Liver (tissue), 3 donors: Measurements from ENCODE around the gene RBSN.

Source experiments
- CTCF ChIP-seq: fragments of 150-350 bp; IDR thresholded peaks from 2 replicates; pipeline ENCODE4 v1.5.1; 2017; ENCODE audit warnings: improper control_type of control experiment, low read depth, low read length; ENCODE audit not compliant: missing input control
- REST ChIP-seq: IDR thresholded peaks from 2 replicates; pipeline ENCODE4 v1.6.1; 2016; ENCODE audit warnings: antibody characterized with exemption, mild to moderate bottlenecking
- TAF1 ChIP-seq: conservative IDR thresholded peaks from 2 replicates; pipeline ENCODE4 v1.6.1; 2016; ENCODE audit warnings: antibody characterized with exemption, mild to moderate bottlenecking
- donor health status: healthy.
- donor health status: healthy.

GRCh38 chr3:15052335-15053242 is 46.4 kb downstream of the RBSN start:
- TF ChIP-seq CTCF: no peak
- no peak for TF ChIP-seq TAF1
- TF ChIP-seq REST: no peak
